Activated CD8-positive, alpha-beta memory T cell treated with anti-CD3 and anti-CD28 coated beads for 36 hours (primary cell): Measurements from ENCODE around the gene NKTR. TPM values are rescaled to one million over a fixed set of nuclear protein-coding genes. Genes with fewer than 3 reads are reported as not detected.

Experiments used
- total RNA-seq, 2 experiments: library from RNA; stranded (reverse); gene quantifications; one replicate each; pipeline ENCODE4 v1.2.3, GENCODE V29; 2021

NKTR gene
- total RNA-seq, 2 experiments from 2014 or later: 46.8 to 51.4 TPM

Other genes starting within 250 kb of the NKTR start
- not detected for gene LYZL4, start 190.1 kb upstream of the NKTR start, total RNA-seq
- 1 to 10 TPM; 2.8 to 3.3 TPM for gene VIPR1, start 98.0 kb upstream of the NKTR start, total RNA-seq
- 10 to 100 TPM; 46.8 to 46.9 TPM for gene SEC22C, start 18.7 kb upstream of the NKTR start, total RNA-seq
- gene SS18L2, start 9.8 kb upstream of the NKTR start, total RNA-seq: 10 to 100 TPM; 86.8 to 92.1 TPM
- 1 to 10 TPM; 1.1 to 1.2 TPM for gene ZBTB47, start 53.0 kb downstream of the NKTR start, total RNA-seq
- gene KLHL40, start 84.9 kb downstream of the NKTR start, total RNA-seq: not detected
- not detected for gene HHATL, start 102.1 kb downstream of the NKTR start, total RNA-seq
- gene CCDC13, start 172.6 kb downstream of the NKTR start, total RNA-seq: under 1 TPM; 0.42 to 0.52 TPM
- gene HIGD1A, start 203.8 kb downstream of the NKTR start, total RNA-seq: 10 to 100 TPM; 90.6 to 92.0 TPM
- gene ACKR2, start 208.8 kb downstream of the NKTR start, total RNA-seq: 1 to 10 TPM; 1.3 to 1.4 TPM